Left lung (tissue), 10 donors: ENCODE measurements around the gene ITGB5. TPM values are rescaled to one million over a fixed set of nuclear protein-coding genes. Genes with fewer than 3 reads are reported as not detected.
A peak's percentile ranks its signal among the peaks of the same experiment; 100 is the strongest.

Experiments used
- ATAC-seq: fragments of 200-7000 bp; cut with Tn5 transposase; one replicate; pipeline ENCODE4 v1.9.1; 2020; ENCODE audit warnings: moderate library complexity
- DNase-seq, 4 donors: peaks; one replicate each; pipeline ENCODE4 v3.0.0-alpha.2; 2013 to 2020
- H3K27ac ChIP-seq, 2 donors: fragments of 200-600 bp; sonication (generic) in 1 of 2; one replicate each; pipeline versions ENCODE4 v1.5.0 to v1.8.0; 2020 to 2021
- H3K27me3 ChIP-seq, 2 donors: fragments of 200-600 bp; sonication (generic) in 1 of 2; one replicate each; pipeline versions ENCODE4 v1.5.0 to v1.8.0; 2020 to 2021
- H3K36me3 ChIP-seq, 2 donors: fragments of 200-600 bp; sonication (generic) in 1 of 2; one replicate each; pipeline versions ENCODE4 v1.5.0 to v1.8.0; 2020 to 2021
- H3K4me1 ChIP-seq, 2 donors: fragments of 200-600 bp; one replicate each; pipeline ENCODE4 v1.8.0; 2021
- H3K4me3 ChIP-seq, 2 donors: fragments of 200-600 bp; sonication (generic) in 1 of 2; one replicate each; pipeline versions ENCODE4 v1.5.0 to v1.8.0; 2020 to 2021; ENCODE audit warnings: mild to moderate bottlenecking in 1 of 2
- H3K9me3 ChIP-seq, 2 donors: fragments of 200-600 bp; sonication (generic) in 1 of 2; one replicate each; pipeline versions ENCODE4 v1.5.0 to v1.8.0; 2020 to 2021
- intact Hi-C, 2 donors: fragments of 100-400 bp; cut with DNase I; formaldehyde crosslinking; loops; one replicate each; pipeline versions ENCODE4 v1.11.2 to v1.14.2; 2022
- polyA plus RNA-seq, 6 donors: library from polyadenylated mRNA; unstranded; fragments of 120-200 nt; gene quantifications; one replicate each; pipeline ENCODE4 v1.2.1, GENCODE V29; 2013; ENCODE audit not compliant: insufficient read length in 6 of 6
- total RNA-seq, 2 donors: library from RNA; stranded (reverse); fragmentation: NEBNext Ultra II Directional; extraction: Animal tissue kit (Norgen Biotek cat#: 25700); gene quantifications; one replicate each; pipeline ENCODE4 v1.2.1, GENCODE V29; 2021
- TF ChIP-seq, protein P1 (sequence below), 2 donors: fragments of 200-600 bp; sonication (generic) in 1 of 2; IDR thresholded peaks; one replicate each; pipeline versions ENCODE4 v1.5.0 to v1.8.0; 2021; ENCODE audit warnings: antibody characterized with exemption in 2 of 2
- donor health status: DM: no; HTN: yes; CAD: no.
- donor health status: DM: no; HTN: no; CAD: no.

The ITGB5 gene
- total and polyA plus RNA-seq, 8 donors: 54.8 to 142 (median 67.4) TPM

DNA sequence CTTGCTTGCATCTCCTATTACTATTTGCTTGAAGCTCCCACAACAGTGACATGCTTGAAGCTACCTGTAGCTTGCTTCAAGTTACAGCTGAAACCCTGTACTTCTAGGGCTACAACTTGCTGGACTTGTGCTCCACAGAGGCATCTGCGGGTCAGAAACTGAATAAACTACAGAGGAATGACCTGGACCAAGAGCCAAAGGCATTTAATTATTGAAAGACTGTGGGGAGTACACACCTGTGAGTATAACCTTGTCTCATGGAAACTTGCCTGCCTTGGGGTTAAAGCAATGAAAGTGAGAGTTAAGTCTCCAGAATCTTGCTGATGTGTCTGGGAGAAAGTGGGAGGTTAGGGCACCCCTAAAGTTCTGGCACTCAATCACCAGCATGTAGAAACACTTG lies 87.1 kb downstream of the ITGB5 start:
- ATAC-seq: no peak
- Histone ChIP-seq H3K4me1 (peaks cover 0 to 16% of the 10 kb centered on the region in 2 donors), H3K36me3 (peaks cover 0 to 6% of the 10 kb centered on the region in 2 donors), H3K27ac (no peak overlapping the region), H3K27me3 (no peaks in the 10 kb centered on the region), H3K9me3 (no peaks in the 10 kb centered on the region), H3K4me3 (no peak overlapping the region)
- TF ChIP-seq, protein P1, sequence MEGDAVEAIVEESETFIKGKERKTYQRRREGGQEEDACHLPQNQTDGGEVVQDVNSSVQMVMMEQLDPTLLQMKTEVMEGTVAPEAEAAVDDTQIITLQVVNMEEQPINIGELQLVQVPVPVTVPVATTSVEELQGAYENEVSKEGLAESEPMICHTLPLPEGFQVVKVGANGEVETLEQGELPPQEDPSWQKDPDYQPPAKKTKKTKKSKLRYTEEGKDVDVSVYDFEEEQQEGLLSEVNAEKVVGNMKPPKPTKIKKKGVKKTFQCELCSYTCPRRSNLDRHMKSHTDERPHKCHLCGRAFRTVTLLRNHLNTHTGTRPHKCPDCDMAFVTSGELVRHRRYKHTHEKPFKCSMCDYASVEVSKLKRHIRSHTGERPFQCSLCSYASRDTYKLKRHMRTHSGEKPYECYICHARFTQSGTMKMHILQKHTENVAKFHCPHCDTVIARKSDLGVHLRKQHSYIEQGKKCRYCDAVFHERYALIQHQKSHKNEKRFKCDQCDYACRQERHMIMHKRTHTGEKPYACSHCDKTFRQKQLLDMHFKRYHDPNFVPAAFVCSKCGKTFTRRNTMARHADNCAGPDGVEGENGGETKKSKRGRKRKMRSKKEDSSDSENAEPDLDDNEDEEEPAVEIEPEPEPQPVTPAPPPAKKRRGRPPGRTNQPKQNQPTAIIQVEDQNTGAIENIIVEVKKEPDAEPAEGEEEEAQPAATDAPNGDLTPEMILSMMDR (IDR thresholded peaks at IDR 0.05): no peak
- DNase-seq: no peak
- intact Hi-C loops: no loop called here

DNA sequence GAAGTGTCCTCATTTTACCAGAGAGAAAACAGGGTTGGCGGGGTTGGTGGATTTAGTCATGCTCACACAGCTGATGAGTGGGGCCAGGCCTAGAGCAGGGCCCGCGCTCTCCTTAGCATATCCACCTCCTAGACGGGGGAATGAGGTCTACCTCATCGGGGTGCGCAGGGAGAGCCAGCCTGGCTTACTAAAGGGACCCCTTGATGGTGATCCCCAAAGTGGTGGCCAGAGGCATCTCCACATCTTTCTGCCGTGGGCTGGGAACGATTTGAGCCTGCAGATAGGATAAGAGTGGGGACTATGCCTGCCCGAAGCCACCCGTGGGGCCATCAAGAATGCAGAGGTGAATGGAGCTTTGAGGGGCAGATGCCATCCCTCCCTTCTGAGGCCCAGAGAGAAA lies 87.5 kb downstream of the ITGB5 start:
- Histone ChIP-seq H3K27ac (no peak overlapping the region), H3K36me3 (peaks cover 0 to 6% of the 10 kb centered on the region in 2 donors), H3K4me3 (no peak overlapping the region), H3K9me3 (no peaks in the 10 kb centered on the region), H3K27me3 (no peaks in the 10 kb centered on the region), H3K4me1 (peaks cover 0 to 16% of the 10 kb centered on the region in 2 donors)
- ATAC-seq: no peak
- intact Hi-C loops: no loop called here
- no peak for DNase-seq
- TF ChIP-seq, protein P1 (IDR thresholded peaks at IDR 0.05): no peak

DNA sequence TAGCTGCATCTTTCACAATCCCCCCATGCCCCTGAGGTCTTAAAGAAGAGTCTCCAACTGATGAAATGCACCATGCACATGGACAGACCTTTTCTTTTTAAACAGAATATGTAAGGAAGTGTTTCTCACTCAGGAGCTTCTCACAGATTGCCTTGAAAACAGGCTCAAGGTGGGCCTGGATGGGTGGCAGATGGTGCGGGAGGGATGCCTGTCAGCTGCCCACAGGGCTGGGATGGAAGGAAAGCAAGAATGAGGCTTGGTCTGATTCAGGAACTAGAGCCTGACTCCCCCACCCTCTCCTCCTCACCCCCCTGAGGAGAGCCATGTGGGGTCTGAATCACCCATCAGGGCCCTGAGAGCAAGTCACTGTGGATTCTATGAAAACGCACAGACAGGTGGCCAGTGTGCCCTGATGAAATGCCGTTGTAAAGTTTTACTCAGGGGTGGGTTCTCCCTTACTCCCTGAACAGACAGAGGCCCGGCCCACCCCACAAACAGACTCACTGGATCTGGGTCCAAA lies 89.7 kb downstream of the ITGB5 start:
- Histone ChIP-seq H3K4me1 (peaks cover 6 to 21% of the 10 kb centered on the region in 2 donors), H3K27ac (no peak overlapping the region), H3K4me3 (no peak overlapping the region), H3K27me3 (no peaks in the 10 kb centered on the region), H3K9me3 (no peaks in the 10 kb centered on the region), H3K36me3 (peaks cover 0 to 6% of the 10 kb centered on the region in 2 donors)
- ATAC-seq (no peak), DNase-seq (no peak)
- TF ChIP-seq, protein P1 (IDR thresholded peaks at IDR 0.05): no peak
- intact Hi-C loops: no loop called here

DNA sequence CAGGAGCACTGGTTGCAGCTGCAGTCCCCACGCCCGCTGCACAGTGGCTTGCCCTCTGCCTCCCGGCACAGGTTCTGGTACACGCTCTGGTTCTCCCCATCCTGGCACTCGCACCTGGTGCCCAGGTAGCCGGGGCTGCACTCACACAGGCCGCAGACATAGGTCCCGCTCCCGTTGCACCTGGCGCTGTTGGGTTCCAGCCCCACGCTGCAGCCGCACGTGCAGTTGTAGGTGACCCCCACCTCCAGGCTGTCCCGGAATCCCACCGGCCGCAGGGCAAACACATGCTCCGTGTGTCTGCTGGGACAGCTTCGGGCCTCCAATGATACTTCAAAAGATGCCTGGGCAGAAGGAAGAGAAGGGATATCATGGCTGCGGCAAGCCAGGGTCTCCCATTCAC lies 90.7 kb downstream of the ITGB5 start:
- TF ChIP-seq, protein P1 (IDR thresholded peaks at IDR 0.05): no peak
- Histone ChIP-seq H3K36me3 (peaks cover 0 to 6% of the 10 kb centered on the region in 2 donors), H3K9me3 (no peaks in the 10 kb centered on the region), H3K27ac (no peak overlapping the region), H3K4me1 (peaks cover 6 to 17% of the 10 kb centered on the region in 2 donors), H3K27me3 (no peaks in the 10 kb centered on the region), H3K4me3 (no peak overlapping the region)
- intact Hi-C loops: no loop called here
- DNase-seq (peak in 1 of 4 donors; percentile 73), ATAC-seq (no peak)

DNA sequence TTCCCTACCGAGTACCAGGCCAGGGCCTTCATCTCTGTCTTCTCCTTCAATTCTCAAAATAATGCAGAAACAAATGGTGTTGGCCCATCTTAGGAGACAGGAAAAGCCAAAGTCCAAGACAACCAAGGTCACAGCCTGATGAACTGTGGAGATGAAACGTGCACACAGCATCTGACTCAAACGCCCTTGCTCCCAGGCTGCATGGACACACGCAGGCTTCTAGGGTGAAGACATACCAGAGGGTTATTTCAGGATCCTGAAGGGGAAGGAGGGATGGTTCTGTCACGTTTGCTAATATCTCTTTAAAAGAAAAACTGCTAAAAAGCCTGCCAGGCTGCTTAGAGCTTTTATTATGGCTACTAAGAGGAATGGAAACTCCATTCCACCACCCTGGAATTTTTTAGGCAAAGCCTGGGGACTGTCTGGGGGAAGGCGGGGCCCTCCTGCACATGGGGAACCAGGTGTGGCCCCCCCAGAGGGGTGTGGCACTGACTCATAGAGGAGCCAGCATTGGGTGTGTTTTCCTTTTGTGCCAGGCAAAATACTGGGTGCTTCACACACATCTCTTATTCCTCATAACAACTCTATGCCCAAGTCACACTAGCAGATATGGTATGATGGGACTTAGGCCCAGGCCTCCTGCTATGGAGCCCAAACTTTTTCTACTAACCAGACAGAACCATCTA lies 94.0 kb downstream of the ITGB5 start:
- H3K4me1 ChIP-seq: peaks cover 8 to 9% of the 10 kb centered on the region in 2 donors
- intact Hi-C loops: no loop called here
- no peak for DNase-seq
- H3K36me3 ChIP-seq: peaks cover 0 to 6% of the 10 kb centered on the region in 2 donors
- H3K9me3 ChIP-seq: no peaks in the 10 kb centered on the region
- H3K27ac ChIP-seq: peak overlapping the region in 1 of 2 donors; percentile 76
- H3K27me3 ChIP-seq: no peaks in the 10 kb centered on the region
- TF ChIP-seq, protein P1 (IDR thresholded peaks at IDR 0.05): no peak
- H3K4me3 ChIP-seq: no peak overlapping the region
- ATAC-seq: peak; percentile 7
